Forelimb muscle (tissue), 1 donor: Measurements from ENCODE around the gene NUP98. TPM values are rescaled to one million over a fixed set of nuclear protein-coding genes. Genes with fewer than 3 reads are reported as not detected.

Source experiments
- DNase-seq: peaks from one replicate; pipeline ENCODE4 v3.0.0-alpha.2; 2013; ENCODE audit warnings: low read depth
- polyA plus RNA-seq: library from polyadenylated mRNA; unstranded; fragments of 120-200 nt; gene quantifications from one replicate; pipeline ENCODE4 v1.2.1, GENCODE V29; 2013; ENCODE audit not compliant: insufficient read length

Gene NUP98
- polyA plus RNA-seq, 1 donor = 36.8 TPM

GRCh38 chr11:3641191-3641590 is 156.2 kb downstream of the NUP98 start:
- no peak for DNase-seq

- no peak for DNase-seq
These were observed 157.5 kb downstream of the NUP98 start for GRCh38 chr11:3639841-3640240.

GRCh38 chr11:3638513-3638912 is 158.8 kb downstream of the NUP98 start:
- no peak for DNase-seq

DNA sequence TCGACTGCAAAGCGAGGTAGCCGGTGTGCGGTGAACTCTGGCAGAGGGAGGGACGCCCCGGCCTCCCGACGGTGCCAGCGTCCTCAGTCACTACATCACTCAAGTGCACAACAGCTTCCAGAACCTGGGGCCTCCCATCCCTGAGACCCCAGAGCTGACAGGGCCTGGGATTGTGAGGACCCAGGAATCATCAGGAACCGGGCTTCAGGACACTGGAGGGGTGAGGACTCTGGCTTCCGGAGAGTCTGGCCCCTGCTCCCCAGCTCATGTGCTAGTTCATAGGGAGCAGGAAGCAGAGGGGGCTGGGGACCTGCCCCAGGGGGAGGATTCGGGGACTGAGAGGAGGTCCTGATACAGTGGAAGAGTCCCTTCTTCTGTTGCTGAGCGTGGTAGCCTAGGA is 160.2 kb downstream of the NUP98 start:
- no peak for DNase-seq

- DNase-seq = no peak
These were observed 161.5 kb downstream of the NUP98 start for GRCh38 chr11:3635641-3636375.

DNA sequence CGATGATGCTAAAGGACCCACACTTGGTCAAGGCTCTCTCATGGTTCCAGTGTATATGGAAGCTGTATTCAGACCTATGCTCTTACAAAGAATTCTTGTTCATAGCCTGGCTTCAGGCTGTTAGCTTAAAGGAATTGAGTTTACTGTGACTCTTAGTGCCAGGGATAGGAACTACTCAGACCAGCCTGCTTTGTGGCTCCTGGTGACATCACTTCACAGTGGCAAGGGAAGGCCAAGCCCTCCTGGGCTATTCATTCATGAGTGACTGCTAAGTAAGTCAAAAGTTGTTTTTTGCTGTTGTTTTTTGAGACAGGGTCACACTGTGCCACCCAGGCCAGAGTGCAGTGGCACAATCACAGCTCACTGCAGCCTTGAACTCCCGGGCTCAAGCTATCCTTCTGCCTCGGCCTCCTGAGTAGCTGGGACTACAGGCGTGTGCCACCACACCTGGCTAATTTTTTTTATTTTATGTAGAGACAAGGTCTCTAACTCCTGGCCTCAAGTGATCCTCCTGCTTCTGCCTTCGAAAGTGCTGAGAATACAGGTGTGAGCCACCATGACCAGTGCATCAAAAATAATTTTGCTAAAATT is 165.2 kb downstream of the NUP98 start:
- no peak for DNase-seq

DNA sequence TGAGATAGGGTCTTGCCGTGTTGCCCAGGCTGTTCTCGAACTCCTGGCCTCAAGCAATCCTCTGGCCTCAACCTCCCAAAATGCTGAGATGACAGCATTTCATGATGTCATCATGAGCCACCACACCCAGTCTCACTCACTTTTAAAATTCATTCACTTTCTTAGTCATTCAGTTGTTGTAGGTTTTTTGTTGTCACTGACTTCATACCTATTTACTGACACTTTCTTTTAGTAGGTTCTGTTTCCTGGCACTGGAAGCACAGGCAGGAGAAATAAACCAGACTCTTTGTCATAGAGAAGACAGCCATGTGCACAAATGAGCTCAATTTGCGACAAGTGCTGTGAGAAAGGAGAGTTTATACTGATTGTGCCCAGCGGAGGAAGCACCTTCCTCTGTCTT is 166.0 kb downstream of the NUP98 start:
- no peak for DNase-seq

- DNase-seq = no peak
These were observed 170.1 kb downstream of the NUP98 start for GRCh38 chr11:3627291-3627690.

DNA sequence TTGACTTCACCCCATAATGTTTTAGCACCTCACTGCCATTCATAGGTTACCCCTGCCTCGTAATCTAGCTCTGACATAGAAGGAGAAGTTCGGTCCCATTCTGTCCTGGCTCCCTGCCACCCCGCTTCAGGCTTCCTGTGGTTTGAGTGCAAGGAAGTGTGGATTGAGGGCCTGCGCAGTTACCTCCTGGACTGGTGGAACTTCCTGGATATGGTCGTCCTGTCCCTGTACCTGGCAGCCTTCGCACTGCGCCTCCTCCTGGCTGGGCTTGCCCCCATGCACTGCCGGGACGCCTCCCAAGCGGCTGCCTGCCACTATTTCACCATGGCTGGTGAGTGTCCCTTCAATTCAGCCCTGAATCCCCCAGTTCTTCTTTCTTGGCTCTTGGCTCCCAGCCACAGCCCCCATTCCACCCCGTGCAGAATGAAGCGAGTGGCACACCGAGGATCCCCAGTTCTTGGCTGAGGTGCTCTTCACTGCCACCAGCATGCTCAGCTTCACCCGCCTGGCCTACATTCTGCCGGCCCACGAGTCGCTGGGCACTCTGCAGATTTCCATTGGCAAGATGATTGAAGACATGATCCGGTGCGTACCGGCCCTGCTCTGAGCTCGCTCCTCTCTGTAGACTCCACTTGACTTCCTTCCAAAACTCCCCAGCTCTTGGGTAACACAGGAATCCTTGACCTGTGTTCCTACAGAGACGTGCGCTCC is 170.9 kb downstream of the NUP98 start:
- DNase-seq = no peak

Other genes with a start within 250 kb of the NUP98 start
- 4.3 TPM for gene ART5, start 155.6 kb downstream of the NUP98 start, polyA plus RNA-seq
- gene ART1, start 152.4 kb downstream of the NUP98 start, polyA plus RNA-seq = 7.2 TPM
- gene CHRNA10, start 126.2 kb downstream of the NUP98 start, polyA plus RNA-seq = 5.7 TPM
- gene PGAP2, start 11.0 kb upstream of the NUP98 start, polyA plus RNA-seq = 24.7 TPM
- gene RHOG, start 43.4 kb upstream of the NUP98 start, polyA plus RNA-seq = 22.7 TPM
- gene STIM1, start 58.1 kb upstream of the NUP98 start, polyA plus RNA-seq = 116 TPM